ENCODE results near the gene ZBTB17. TPM values are rescaled to one million over a fixed set of nuclear protein-coding genes. Genes with fewer than 3 reads are reported as not detected.

ZBTB17 gene
- total and polyA plus RNA-seq, 9 of the 15 experiments (the other 6 are each of a cell fraction or from before 2014, with no cell fraction given) = 1.1 to 53.4 (median 29.6) TPM

DNA sequence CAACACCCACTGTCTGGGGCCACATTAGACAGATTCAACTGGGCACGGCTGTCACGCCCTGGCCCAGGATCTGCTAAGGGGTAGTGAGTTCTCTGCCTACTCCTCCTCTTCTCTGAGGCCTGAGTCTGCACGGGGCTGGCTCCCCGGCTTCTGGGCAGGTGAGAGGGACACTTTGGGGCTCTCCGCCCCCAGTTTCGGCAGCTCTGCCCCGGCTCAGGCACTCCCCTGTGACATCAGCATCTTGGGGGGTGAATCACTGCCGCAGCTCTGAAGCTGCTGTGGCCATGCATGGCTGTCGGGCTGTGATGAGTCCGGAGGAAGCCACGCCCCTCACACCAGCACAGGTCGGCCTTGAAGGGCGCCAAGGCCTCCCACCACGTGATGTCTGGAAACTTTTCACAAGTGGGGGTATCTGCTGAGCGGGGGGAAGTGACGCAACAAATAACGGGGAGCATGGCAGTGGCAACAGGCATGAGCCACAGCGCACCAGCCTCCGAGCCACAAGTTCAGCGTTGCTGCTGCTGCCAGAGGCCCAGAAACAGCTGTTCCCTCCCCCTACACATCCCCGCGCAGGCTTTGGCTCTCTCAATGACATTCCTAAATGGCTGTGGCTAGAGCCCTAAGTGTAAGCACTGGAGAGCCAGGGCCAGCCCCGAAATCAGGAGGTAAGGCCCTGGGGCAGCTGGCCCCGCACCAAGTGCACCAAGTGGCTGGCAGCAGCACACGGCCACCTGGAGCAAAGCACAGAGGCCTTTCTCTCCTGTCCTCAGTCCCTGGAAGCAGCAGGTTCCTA is 26.3 kb downstream of the ZBTB17 start (continued):
- peak in 1 of 3 experiments; percentile 59; a peak in 2 of 6 replicates for TF ChIP-seq ZBTB11 (CRISPR knock-in tag; IDR thresholded peaks at IDR 0.05)
- peak; percentile 68 for TF ChIP-seq SMARCE1 (IDR thresholded peaks at IDR 0.05)
- peak; percentile 73 for TF ChIP-seq EP400 (IDR thresholded peaks at IDR 0.05)
- peak; percentile 23 to 36; a peak in 3 of 4 replicates for TF ChIP-seq FOXK2 (conservative IDR thresholded peaks at IDR 0.05 in 1 of 2, IDR thresholded peaks at IDR 0.05 in 1 of 2; ENCODE audit: low read depth in 2 of 2)
- TF ChIP-seq, protein P1, sequence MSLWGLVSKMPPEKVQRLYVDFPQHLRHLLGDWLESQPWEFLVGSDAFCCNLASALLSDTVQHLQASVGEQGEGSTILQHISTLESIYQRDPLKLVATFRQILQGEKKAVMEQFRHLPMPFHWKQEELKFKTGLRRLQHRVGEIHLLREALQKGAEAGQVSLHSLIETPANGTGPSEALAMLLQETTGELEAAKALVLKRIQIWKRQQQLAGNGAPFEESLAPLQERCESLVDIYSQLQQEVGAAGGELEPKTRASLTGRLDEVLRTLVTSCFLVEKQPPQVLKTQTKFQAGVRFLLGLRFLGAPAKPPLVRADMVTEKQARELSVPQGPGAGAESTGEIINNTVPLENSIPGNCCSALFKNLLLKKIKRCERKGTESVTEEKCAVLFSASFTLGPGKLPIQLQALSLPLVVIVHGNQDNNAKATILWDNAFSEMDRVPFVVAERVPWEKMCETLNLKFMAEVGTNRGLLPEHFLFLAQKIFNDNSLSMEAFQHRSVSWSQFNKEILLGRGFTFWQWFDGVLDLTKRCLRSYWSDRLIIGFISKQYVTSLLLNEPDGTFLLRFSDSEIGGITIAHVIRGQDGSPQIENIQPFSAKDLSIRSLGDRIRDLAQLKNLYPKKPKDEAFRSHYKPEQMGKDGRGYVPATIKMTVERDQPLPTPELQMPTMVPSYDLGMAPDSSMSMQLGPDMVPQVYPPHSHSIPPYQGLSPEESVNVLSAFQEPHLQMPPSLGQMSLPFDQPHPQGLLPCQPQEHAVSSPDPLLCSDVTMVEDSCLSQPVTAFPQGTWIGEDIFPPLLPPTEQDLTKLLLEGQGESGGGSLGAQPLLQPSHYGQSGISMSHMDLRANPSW (CRISPR knock-in tag; IDR thresholded peaks at IDR 0.05) = peak; percentile 64; the same call in 1 of the 2 replicates
- TF ChIP-seq HDAC3 (IDR thresholded peaks at IDR 0.05; ENCODE audit: borderline replicate concordance, partially characterized antibody) = no peak
- TF ChIP-seq FIP1L1 (IDR thresholded peaks at IDR 0.05; ENCODE audit: low read depth, low read length, poor library complexity, severe bottlenecking) = peak; percentile 14
- TF ChIP-seq FOXA3 (CRISPR knock-in tag; conservative IDR thresholded peaks at IDR 0.05 in 1 of 2, IDR thresholded peaks at IDR 0.05 in 1 of 2) = 0 out of 4 replicates have a peak, but pooled peaks of 1 of the 2 experiments have one; percentile 55
- no peak for TF ChIP-seq IRF1 (CRISPR knock-in tag; IDR thresholded peaks at IDR 0.05; ENCODE audit: borderline replicate concordance)
- 0 out of 2 replicates have a peak, but pooled peaks have one; percentile 26 for TF ChIP-seq POLR2A (conservative IDR thresholded peaks at IDR 0.05)
- no peak for TF ChIP-seq ID3 (CRISPR knock-in tag; IDR thresholded peaks at IDR 0.05)
- 0 out of 2 replicates have a peak, but pooled peaks have one; percentile 52 for TF ChIP-seq ID3 (tag; IDR thresholded peaks at IDR 0.05)
- TF ChIP-seq CHD1 (IDR thresholded peaks at IDR 0.05; ENCODE audit: low read length) = peak; percentile 80
- TF ChIP-seq CREB1 (IDR thresholded peaks at IDR 0.05) = peak; percentile 81
- peak; percentile 76 for TF ChIP-seq CREB1 (CRISPR knock-in tag; IDR thresholded peaks at IDR 0.05)
- no peak for TF ChIP-seq MIER1 (IDR thresholded peaks at IDR 0.05; ENCODE audit: low read depth)
- TF ChIP-seq ZNF584 (CRISPR knock-in tag; IDR thresholded peaks at IDR 0.05; ENCODE audit: low read depth) = peak; percentile 83; the same call in 1 of the 2 replicates

Measured in K562 (cell line).